Measurements from ENCODE around the gene SNF8. TPM values are rescaled to one million over a fixed set of nuclear protein-coding genes. Genes with fewer than 3 reads are reported as not detected.
A peak's percentile ranks its signal among the peaks of the same experiment; 100 is the strongest.

The SNF8 gene
- total and polyA plus RNA-seq, 9 of the 15 experiments (the other 6 are each of a cell fraction or from before 2014, with no cell fraction given) = 6.9 to 149 (median 117) TPM

DNA sequence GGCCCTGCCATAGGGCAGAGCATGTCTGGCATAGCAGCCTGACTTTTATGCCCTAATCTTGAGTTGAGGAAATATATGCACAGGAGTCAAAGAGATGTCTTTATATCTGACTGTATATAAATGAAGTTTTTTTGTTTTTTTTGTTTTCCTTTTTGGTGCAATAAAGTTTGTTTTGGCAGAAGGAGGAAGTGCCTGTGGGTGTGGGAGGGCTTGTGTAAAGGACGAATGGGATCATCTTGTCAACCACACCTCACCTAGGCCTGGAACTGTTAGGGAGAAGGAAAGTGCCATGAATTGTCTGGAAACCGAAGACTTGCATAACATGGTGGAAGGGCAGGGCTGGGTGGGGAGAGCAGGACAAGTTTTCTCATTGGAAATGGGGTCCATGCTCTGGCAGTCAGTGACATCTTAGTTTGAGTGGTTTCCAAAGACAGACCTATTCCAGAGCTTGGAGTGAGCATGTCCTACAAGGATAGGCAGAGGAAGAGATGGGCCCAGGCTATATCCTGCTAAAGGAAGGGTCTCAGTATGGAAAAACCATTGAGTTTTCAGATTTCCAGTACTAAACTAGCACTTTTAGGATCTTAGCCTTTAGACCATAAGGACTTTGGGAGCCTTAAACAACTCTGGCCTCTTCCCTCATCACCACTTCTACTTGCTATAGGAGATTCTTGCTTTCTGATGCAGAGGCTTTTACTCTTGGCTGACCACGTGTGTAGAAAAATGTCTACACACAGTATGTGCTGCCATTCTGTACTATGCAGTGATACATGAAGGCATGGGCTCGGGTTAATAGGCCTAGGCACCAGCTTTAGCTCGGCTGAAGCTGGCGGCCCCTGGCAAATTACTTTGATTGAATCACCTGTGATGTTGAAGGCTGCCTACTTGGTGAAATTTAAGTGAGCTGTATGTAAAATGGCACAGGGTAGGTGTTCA lies 15.5 kb downstream of the SNF8 start (continued):
- TF ChIP-seq POLR2AphosphoS5 (IDR thresholded peaks at IDR 0.05; ENCODE audit: control insufficient read depth, insufficient read depth, low read depth, low read length) (peak; percentile 46), MTA2 (IDR thresholded peaks at IDR 0.05; ENCODE audit: low read depth) (no peak), SPI1 (IDR thresholded peaks at IDR 0.05; ENCODE audit: borderline replicate concordance, low read depth, low read length) (peak; percentile 89), ELF1 (tag; IDR thresholded peaks at IDR 0.05) (peak; percentile 49), ZNF384 (IDR thresholded peaks at IDR 0.05; ENCODE audit: low read depth, low read length) (peak; percentile 75), ZNF431 (CRISPR knock-in tag; IDR thresholded peaks at IDR 0.05) (peak; percentile 68; the same call in 1 of the 2 replicates), RBM22 (IDR thresholded peaks at IDR 0.05; ENCODE audit: low read depth, low read length, poor library complexity, severe bottlenecking) (no peak)
- TF ChIP-seq, protein P1, sequence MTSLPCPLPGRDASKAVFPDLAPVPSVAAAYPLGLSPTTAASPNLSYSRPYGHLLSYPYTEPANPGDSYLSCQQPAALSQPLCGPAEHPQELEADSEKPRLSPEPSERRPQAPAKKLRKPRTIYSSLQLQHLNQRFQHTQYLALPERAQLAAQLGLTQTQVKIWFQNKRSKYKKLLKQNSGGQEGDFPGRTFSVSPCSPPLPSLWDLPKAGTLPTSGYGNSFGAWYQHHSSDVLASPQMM (CRISPR knock-in tag; IDR thresholded peaks at IDR 0.05) = 0 out of 2 replicates have a peak, but pooled peaks have one; percentile 26
- TF ChIP-seq, protein P2, sequence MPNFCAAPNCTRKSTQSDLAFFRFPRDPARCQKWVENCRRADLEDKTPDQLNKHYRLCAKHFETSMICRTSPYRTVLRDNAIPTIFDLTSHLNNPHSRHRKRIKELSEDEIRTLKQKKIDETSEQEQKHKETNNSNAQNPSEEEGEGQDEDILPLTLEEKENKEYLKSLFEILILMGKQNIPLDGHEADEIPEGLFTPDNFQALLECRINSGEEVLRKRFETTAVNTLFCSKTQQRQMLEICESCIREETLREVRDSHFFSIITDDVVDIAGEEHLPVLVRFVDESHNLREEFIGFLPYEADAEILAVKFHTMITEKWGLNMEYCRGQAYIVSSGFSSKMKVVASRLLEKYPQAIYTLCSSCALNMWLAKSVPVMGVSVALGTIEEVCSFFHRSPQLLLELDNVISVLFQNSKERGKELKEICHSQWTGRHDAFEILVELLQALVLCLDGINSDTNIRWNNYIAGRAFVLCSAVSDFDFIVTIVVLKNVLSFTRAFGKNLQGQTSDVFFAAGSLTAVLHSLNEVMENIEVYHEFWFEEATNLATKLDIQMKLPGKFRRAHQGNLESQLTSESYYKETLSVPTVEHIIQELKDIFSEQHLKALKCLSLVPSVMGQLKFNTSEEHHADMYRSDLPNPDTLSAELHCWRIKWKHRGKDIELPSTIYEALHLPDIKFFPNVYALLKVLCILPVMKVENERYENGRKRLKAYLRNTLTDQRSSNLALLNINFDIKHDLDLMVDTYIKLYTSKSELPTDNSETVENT (CRISPR knock-in tag; IDR thresholded peaks at IDR 0.05) = no peak
